ENCODE results near the gene SURF1. TPM values are rescaled to one million over a fixed set of nuclear protein-coding genes. Genes with fewer than 3 reads are reported as not detected.
A peak's percentile ranks its signal among the peaks of the same experiment; 100 is the strongest.

SURF1 gene
- total RNA-seq, 1 donor from 2014 or later = 43.9 TPM

DNA sequence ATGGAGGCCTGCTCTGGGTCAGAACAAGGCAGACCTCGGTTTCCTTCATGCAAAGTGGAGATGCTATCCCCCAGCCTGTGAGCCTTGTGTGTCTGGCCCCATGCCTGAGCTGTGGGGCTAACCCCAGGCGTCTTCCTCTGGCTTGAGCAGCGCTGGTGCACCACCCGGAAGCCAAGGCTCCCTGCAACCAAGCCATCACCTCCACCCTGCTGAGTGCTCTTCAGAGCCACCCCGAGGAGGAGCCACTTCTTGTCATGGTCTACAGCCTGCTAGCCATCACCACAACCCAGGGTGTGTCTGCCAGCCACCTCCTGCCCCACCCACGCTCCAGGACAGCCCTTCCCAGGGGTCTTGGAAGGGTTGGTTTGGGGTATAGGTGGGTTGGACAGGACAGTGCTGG is 45.3 kb upstream of the SURF1 start:
- peaks cover 23% of the 10 kb centered on the region for H3K36me3 ChIP-seq
- TF ChIP-seq, protein P1, sequence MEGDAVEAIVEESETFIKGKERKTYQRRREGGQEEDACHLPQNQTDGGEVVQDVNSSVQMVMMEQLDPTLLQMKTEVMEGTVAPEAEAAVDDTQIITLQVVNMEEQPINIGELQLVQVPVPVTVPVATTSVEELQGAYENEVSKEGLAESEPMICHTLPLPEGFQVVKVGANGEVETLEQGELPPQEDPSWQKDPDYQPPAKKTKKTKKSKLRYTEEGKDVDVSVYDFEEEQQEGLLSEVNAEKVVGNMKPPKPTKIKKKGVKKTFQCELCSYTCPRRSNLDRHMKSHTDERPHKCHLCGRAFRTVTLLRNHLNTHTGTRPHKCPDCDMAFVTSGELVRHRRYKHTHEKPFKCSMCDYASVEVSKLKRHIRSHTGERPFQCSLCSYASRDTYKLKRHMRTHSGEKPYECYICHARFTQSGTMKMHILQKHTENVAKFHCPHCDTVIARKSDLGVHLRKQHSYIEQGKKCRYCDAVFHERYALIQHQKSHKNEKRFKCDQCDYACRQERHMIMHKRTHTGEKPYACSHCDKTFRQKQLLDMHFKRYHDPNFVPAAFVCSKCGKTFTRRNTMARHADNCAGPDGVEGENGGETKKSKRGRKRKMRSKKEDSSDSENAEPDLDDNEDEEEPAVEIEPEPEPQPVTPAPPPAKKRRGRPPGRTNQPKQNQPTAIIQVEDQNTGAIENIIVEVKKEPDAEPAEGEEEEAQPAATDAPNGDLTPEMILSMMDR (IDR thresholded peaks at IDR 0.05) = no peak
- no peaks in the 10 kb centered on the region for H3K27me3 ChIP-seq
- no peak overlapping the region for H3K4me3 ChIP-seq
- no peak for ATAC-seq
- intact Hi-C loops (cut with DNase I) = no loop called here
- H3K27ac ChIP-seq = no peak overlapping the region
- no peaks in the 10 kb centered on the region for H3K9me3 ChIP-seq
- DNase-seq = no peak
- H3K4me1 ChIP-seq = no peaks in the 10 kb centered on the region

DNA sequence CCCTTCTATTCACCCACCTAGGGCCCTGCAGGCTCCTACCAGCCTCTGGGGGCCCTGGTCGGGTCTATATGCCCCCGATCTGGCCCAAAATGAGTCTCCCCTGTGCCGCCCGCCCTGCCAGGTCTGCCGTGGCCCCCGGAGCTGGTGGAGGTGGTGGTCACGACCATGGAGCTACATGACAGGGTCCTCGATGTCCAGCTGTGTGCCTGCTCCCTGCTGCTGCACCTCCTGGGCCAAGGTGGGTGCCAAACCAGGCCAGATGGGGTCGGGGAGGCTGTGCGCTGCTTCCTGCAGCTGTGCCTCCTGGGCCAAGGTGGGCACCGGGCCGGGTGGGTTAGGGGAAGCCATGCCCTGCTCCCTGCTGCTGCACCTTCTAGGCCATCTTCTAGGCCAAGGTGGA is 44.0 kb upstream of the SURF1 start:
- TF ChIP-seq, protein P1 (IDR thresholded peaks at IDR 0.05) = no peak
- intact Hi-C loops (cut with DNase I) = no loop called here
- Histone ChIP-seq H3K4me3 (no peak overlapping the region), H3K27me3 (peaks cover 4% of the 10 kb centered on the region), H3K36me3 (peaks cover 15% of the 10 kb centered on the region), H3K27ac (no peak overlapping the region), H3K4me1 (no peaks in the 10 kb centered on the region), H3K9me3 (no peaks in the 10 kb centered on the region)
- DNase-seq (no peak), ATAC-seq (no peak)

DNA sequence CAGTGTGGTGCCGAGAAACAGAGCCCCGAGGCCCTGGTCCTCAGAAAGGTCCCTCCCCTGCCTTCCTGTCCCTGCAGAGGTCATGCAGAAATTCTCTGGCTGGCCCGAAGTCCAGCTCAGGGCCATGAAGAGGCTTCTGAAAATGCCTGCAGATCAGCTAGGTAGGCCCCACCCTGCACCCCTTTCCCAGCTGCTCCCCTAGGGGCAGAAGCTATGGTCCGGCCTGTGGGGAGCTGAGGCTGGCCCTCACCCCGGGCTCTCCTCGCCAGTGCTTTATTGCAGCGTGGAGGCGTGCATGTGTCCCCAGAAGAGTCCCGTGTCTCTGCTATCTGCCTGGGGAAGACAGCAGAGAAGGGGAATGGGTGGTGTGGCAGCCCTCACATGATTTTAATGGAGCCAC is 41.6 kb upstream of the SURF1 start:
- Histone ChIP-seq H3K9me3 (no peaks in the 10 kb centered on the region), H3K27ac (no peak overlapping the region), H3K27me3 (peaks cover 16% of the 10 kb centered on the region), H3K36me3 (no peaks in the 10 kb centered on the region), H3K4me1 (no peaks in the 10 kb centered on the region), H3K4me3 (no peak overlapping the region)
- DNase-seq (no peak), ATAC-seq (no peak)
- TF ChIP-seq, protein P1 (IDR thresholded peaks at IDR 0.05) = no peak
- intact Hi-C loops (cut with DNase I) = no loop called here

DNA sequence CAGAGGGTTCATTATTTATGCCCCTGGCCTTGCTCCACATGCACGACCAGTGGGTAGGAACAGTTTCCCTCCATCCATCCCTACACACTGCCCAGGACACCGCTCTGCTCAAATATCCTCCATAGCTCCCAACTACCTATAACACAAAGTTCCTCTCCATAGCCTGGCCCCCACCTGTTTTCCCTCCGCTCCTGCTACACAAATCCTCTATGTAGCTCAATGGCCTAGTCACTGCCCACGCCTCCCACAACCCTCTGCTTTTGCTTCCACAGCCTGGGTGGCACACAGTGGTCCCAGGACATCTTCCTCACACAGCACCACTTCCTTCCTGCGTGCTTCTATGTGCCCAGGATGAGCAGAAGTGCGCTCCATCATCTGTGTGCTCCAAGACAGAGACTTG is 41.1 kb upstream of the SURF1 start:
- Histone ChIP-seq H3K4me3 (no peak overlapping the region), H3K27me3 (peaks cover 16% of the 10 kb centered on the region), H3K4me1 (no peaks in the 10 kb centered on the region), H3K9me3 (no peaks in the 10 kb centered on the region), H3K36me3 (no peaks in the 10 kb centered on the region), H3K27ac (no peak overlapping the region)
- DNase-seq (no peak), ATAC-seq (no peak)
- TF ChIP-seq, protein P1 (IDR thresholded peaks at IDR 0.05) = no peak
- intact Hi-C loops (cut with DNase I) = no loop called here

DNA sequence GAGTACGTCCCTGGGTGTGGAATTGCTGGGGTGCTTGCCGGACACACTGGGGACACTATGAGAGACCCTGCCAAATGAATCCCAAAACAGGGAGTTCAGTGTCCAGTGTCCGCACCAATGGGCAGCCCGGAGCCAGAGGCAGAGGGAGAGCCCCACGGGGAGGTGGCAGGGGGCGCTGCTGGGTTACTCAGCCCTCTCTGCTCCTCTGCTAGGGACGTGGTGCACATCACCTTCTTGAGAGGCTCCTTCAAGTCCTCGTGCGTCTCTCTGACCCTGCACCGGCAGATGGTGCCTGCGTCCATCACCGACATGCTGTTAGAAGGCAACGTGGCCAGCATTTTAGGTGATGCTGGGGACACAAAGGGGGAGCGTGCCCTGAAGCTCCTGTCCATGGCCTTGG is 40.7 kb upstream of the SURF1 start:
- DNase-seq (no peak), ATAC-seq (peak; percentile 17)
- H3K4me1 ChIP-seq = no peaks in the 10 kb centered on the region
- H3K36me3 ChIP-seq = no peaks in the 10 kb centered on the region
- no peak overlapping the region for H3K27ac ChIP-seq
- TF ChIP-seq, protein P1 (IDR thresholded peaks at IDR 0.05) = peak; percentile 23
- intact Hi-C loops (cut with DNase I) = no loop called here
- no peak overlapping the region for H3K4me3 ChIP-seq
- no peaks in the 10 kb centered on the region for H3K9me3 ChIP-seq
- H3K27me3 ChIP-seq = peaks cover 16% of the 10 kb centered on the region

DNA sequence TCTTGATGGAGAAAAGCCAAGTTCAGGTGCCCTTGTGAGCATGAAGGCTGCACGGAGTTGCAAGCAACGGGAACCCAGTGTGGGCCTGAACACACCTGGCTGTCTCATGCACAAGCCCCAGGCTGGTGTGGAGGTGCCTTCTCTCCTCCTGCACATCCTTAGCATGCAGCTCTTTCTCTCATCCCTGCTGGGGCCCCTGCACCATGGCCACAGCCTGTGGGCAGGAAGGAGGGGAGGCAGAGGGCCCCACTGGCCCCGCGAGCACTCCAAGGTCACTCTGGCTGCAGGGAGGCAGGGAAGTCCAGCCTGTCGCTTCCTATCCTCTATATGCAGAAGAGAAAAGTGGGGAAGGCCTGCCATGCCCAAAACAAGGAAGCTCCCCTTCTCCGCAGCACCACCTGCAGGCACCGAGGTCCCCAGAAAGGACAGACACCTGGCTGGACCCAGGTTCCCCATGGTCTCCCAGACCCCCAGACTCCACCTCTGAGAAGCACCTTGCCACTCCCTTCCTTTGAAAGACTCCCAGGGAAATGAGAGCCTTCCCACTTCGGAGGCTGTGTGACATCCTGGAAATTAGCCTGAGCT is 38.5 kb upstream of the SURF1 start:
- Histone ChIP-seq H3K4me3 (no peak overlapping the region), H3K4me1 (no peaks in the 10 kb centered on the region), H3K36me3 (no peaks in the 10 kb centered on the region), H3K27ac (no peak overlapping the region), H3K9me3 (no peaks in the 10 kb centered on the region), H3K27me3 (peaks cover 16% of the 10 kb centered on the region)
- ATAC-seq = no peak
- intact Hi-C loops (cut with DNase I) = no loop called here
- TF ChIP-seq, protein P1 (IDR thresholded peaks at IDR 0.05) = no peak
- no peak for DNase-seq
